Endothelial cell of umbilical vein (primary cell): ENCODE results near the gene ARPC2. TPM values are rescaled to one million over a fixed set of nuclear protein-coding genes. Genes with fewer than 3 reads are reported as not detected.

Source experiments
- BruUV-seq: library from RNA; stranded (reverse); fragments of 400-500 nt; replicated peaks from 2 replicates; lab custom pipeline; 2021; lab: Mats Ljungman, UMichigan
- CTCF ChIA-PET: fragments of 300-600, 350-600 bp; sonication (Branson Sonifier 250); formaldehyde crosslinking; loops from one replicate; lab custom pipeline; 2021; ENCODE audit warnings: antibody characterized with exemption, inconsistent platforms; lab: Charles Lee
- POLR2A ChIA-PET: fragments of 300-600, 350-600 bp; sonication (Branson Sonifier 250); formaldehyde crosslinking; loops from one replicate; lab custom pipeline; 2021; ENCODE audit warnings: antibody characterized with exemption, inconsistent platforms; lab: Charles Lee
- DNase-seq: peaks from one replicate; pipeline ENCODE4 v3.0.0-alpha.2; 2011; ENCODE audit warnings: low read depth, low spot score
- FAIRE-seq: peaks from 2 replicates; lab custom pipeline; 2011; peaks lifted over from hg19 to GRCh38; lab: Jason Lieb, UNC
- H2AFZ ChIP-seq: 2 replicates; pipeline ENCODE4 v1.6.0; 2012; ENCODE audit warnings: low read depth, low read length, control low read depth, inconsistent platforms
- H3K27ac ChIP-seq: 2 replicates; pipeline ENCODE4 v1.5.1; 2011; ENCODE audit warnings: low read depth, mild to moderate bottlenecking, control low read depth, low read length, moderate library complexity; ENCODE audit not compliant: insufficient read depth
- H3K27me3 ChIP-seq, 2 experiments: 2 replicates each; pipeline versions ENCODE4 v1.6.0 to v1.6.1; 2011; ENCODE audit warnings: low read length in 2 of 2, mixed read lengths in 1 of 2; ENCODE audit not compliant: control insufficient read depth in 2 of 2, insufficient read depth in 2 of 2
- H3K36me3 ChIP-seq, 2 experiments: 2 replicates in 1 of 2; 3 replicates in 1 of 2; pipeline ENCODE4 v1.5.1; 2011; ENCODE audit warnings: low read length in 2 of 2, mild to moderate bottlenecking in 1 of 2, moderate library complexity in 1 of 2; ENCODE audit not compliant: control insufficient read depth in 2 of 2, insufficient read depth in 2 of 2; ENCODE audit errors: extremely low read depth in 1 of 2
- H3K4me1 ChIP-seq: 3 replicates; pipeline ENCODE4 v1.5.1; 2011; ENCODE audit warnings: mild to moderate bottlenecking, low read length; ENCODE audit not compliant: control insufficient read depth, insufficient read depth; ENCODE audit errors: extremely low read depth
- H3K4me2 ChIP-seq: 2 replicates; pipeline ENCODE4 v1.6.1; 2011; ENCODE audit warnings: low read length, control low read depth, mixed read lengths; ENCODE audit not compliant: insufficient read depth
- H3K4me3 ChIP-seq, 3 experiments: fragments of 200-600 bp in 1 of 3; sonication (generic), shearing (Covaris generic) in 1 of 3; replicated peaks in 1 of 3; 2 replicates each; pipeline ENCODE4 v1.5.1; 2011 to 2016; ENCODE audit warnings: control low read depth in 3 of 3, low read length in 3 of 3, mild to moderate bottlenecking in 2 of 3, inconsistent platforms in 1 of 3, low read depth in 1 of 3, moderate library complexity in 1 of 3; ENCODE audit not compliant: insufficient read depth in 1 of 3
- H3K79me2 ChIP-seq: 2 replicates; pipeline ENCODE4 v1.6.0; 2012; ENCODE audit warnings: low read length, inconsistent platforms; ENCODE audit not compliant: control insufficient read depth, insufficient read depth
- H3K9ac ChIP-seq: replicated peaks from 2 replicates; pipeline ENCODE3; 2011; ENCODE audit warnings: low read length, control low read depth; ENCODE audit not compliant: insufficient read depth; ENCODE audit errors: extremely low read depth
- H3K9me1 ChIP-seq: replicated peaks from 3 replicates; pipeline ENCODE4 v1.6.0; 2011; ENCODE audit warnings: mild to moderate bottlenecking, low read length; ENCODE audit not compliant: control insufficient read depth, insufficient read depth; ENCODE audit errors: extremely low read depth
- H3K9me3 ChIP-seq: replicated peaks from 2 replicates; pipeline ENCODE4 v1.5.1; 2012; ENCODE audit warnings: low read length, inconsistent platforms; ENCODE audit not compliant: control insufficient read depth, insufficient read depth
- H4K20me1 ChIP-seq: replicated peaks from 2 replicates; pipeline ENCODE3; 2011; ENCODE audit warnings: mild to moderate bottlenecking, low read length; ENCODE audit not compliant: control insufficient read depth, insufficient read depth; ENCODE audit errors: extremely low read depth
- CTCF ChIP-seq, 2 donors: IDR thresholded peaks; 1 replicate in 1 of 2; 2 replicates in 1 of 2; pipeline ENCODE4 v1.5.1; 2011; ENCODE audit warnings: low read length in 2 of 2, mild to moderate bottlenecking in 2 of 2, moderate library complexity in 2 of 2, control low read depth in 1 of 2, inconsistent platforms in 1 of 2, low read depth in 1 of 2; ENCODE audit not compliant: insufficient read depth in 1 of 2; ENCODE audit errors: extremely low read depth in 1 of 2
- EZH2 ChIP-seq: IDR thresholded peaks from 2 replicates; pipeline ENCODE4 v1.6.1; 2012; ENCODE audit warnings: borderline replicate concordance, low read depth, mild to moderate bottlenecking, moderate library complexity, low read length, inconsistent platforms; ENCODE audit not compliant: severe bottlenecking
- FOS ChIP-seq: IDR thresholded peaks from 2 replicates; pipeline ENCODE4 v1.6.1; 2011; ENCODE audit warnings: mild to moderate bottlenecking, low read length, moderate library complexity, borderline replicate concordance; ENCODE audit not compliant: insufficient read depth
- GATA2 ChIP-seq: IDR thresholded peaks from 2 replicates; pipeline ENCODE4 v1.7.0; 2011; ENCODE audit warnings: low read depth, mild to moderate bottlenecking, moderate library complexity, mixed read lengths, low read length; ENCODE audit not compliant: insufficient read length, insufficient read depth
- JUN ChIP-seq: IDR thresholded peaks from 2 replicates; pipeline ENCODE4 v1.6.1; 2011; ENCODE audit warnings: borderline replicate concordance, low read depth; ENCODE audit not compliant: insufficient read length, insufficient read depth
- MAX ChIP-seq: IDR thresholded peaks from 2 replicates; pipeline ENCODE4 v1.6.1; 2011; ENCODE audit not compliant: insufficient read depth, insufficient read length
- MYC ChIP-seq: IDR thresholded peaks from one replicate; pipeline ENCODE4 v1.6.1; 2011; ENCODE audit warnings: mild to moderate bottlenecking, low read depth, low read length
- POLR2A ChIP-seq: IDR thresholded peaks from 2 replicates; pipeline ENCODE4 v1.6.1; 2012; ENCODE audit warnings: low read depth, mild to moderate bottlenecking, control low read depth, low read length
- POLR2AphosphoS5 ChIP-seq: IDR thresholded peaks from 2 replicates; pipeline ENCODE4 v1.6.1; 2012; ENCODE audit warnings: low read depth, mild to moderate bottlenecking, control low read depth, low read length, moderate library complexity; ENCODE audit not compliant: insufficient read depth
- dilution Hi-C: fragments of 300-500 bp; cut with MboI; formaldehyde crosslinking; loops from one replicate; pipeline ENCODE4 v1.15.0; 2019; ENCODE audit warnings: low sequenced_read_pairs; ENCODE audit not compliant: extremely low pct_ligation_motif_present
- intact Hi-C: fragments of 100-400 bp; cut with micrococcal nuclease; formaldehyde crosslinking; loops from one replicate; pipeline ENCODE4 v1.10.0; 2022
- polyA plus RNA-seq, 4 experiments: library from polyadenylated mRNA; depleted of rRNA in 3 of 4; stranded (reverse) in 3 of 4; unstranded in 1 of 4; fragments of >200 nt; gene quantifications; 2 replicates each; pipeline versions ENCODE4 v1.2.1 to v1.2.3, GENCODE V29; 2011 to 2012; ENCODE audit warnings: missing spikeins in 1 of 4
- total RNA-seq: library from RNA; stranded (reverse); gene quantifications from 2 replicates; pipeline ENCODE4 v1.2.3, GENCODE V29; 2021

The ARPC2 gene
- total and polyA plus RNA-seq, 2 donors (not counting 3 experiments of a cell fraction or from before 2014, with no cell fraction given), result 417 to 455 TPM

- no peaks in the 10 kb centered on the region for H3K27me3 ChIP-seq
- ChIA-PET CTCF (interaction anchor here (0.6 to 7.0 kb wide), 5 partner anchors 12 to 126 kb away, joined by 3 to 99 read pairs (median 14); partner anchors contain the start of gene TMBIM1), POLR2A (no interaction called here)
- no peak for FAIRE-seq
- no peak overlapping the region for H3K4me2 ChIP-seq
- no peaks in the 10 kb centered on the region for H3K9me1 ChIP-seq
- H3K36me3 ChIP-seq, result peaks cover 19 to 59% of the 10 kb centered on the region in 2 experiments
- H3K27ac ChIP-seq, result no peak overlapping the region
- peaks cover 14% of the 10 kb centered on the region for H3K4me1 ChIP-seq
- no peaks in the 10 kb centered on the region for H4K20me1 ChIP-seq
- no peak overlapping the region for H3K9ac ChIP-seq
- dilution Hi-C loops (no loop called here), intact Hi-C loops (loop anchor here (5.0 kb wide), 1 partner anchor 373 kb away; no protein-coding TSS in a partner anchor)
- H2AFZ ChIP-seq, result no peak overlapping the region
- no peaks in the 10 kb centered on the region for H3K9me3 ChIP-seq
- peaks cover under 1% of the 10 kb centered on the region for H3K79me2 ChIP-seq
- no peak for DNase-seq
- no peak for TF ChIP-seq CTCF (IDR thresholded peaks at IDR 0.05; ENCODE audit: extremely low read depth in 1 of 2, insufficient read depth in 1 of 2, low read depth in 1 of 2, low read length in 2 of 2)
- no peak for TF ChIP-seq EZH2
- TF ChIP-seq MYC, result no peak
- TF ChIP-seq GATA2, result no peak
- TF ChIP-seq FOS, result no peak
- no peak for TF ChIP-seq JUN
- no peak for TF ChIP-seq MAX
- no peak for TF ChIP-seq POLR2AphosphoS5
- no peak for TF ChIP-seq POLR2A
- BruUV-seq, result TSS peak; percentile 10
- H3K4me3 ChIP-seq, result no peak overlapping the region
Measured at GRCh38 chr2:218274586-218274985, 57.6 kb downstream of the ARPC2 start.
